NOMO-1 treated with DMSO at 0.1 percent for 48 hours (cell line): ENCODE measurements around the gene STRADA.

Experiments used
- DNase-seq: peaks from one replicate; lab custom pipeline; 2025; ENCODE audit not compliant: unreplicated experiment; lab: John Stamatoyannopoulos, UW

Gene STRADA

DNA sequence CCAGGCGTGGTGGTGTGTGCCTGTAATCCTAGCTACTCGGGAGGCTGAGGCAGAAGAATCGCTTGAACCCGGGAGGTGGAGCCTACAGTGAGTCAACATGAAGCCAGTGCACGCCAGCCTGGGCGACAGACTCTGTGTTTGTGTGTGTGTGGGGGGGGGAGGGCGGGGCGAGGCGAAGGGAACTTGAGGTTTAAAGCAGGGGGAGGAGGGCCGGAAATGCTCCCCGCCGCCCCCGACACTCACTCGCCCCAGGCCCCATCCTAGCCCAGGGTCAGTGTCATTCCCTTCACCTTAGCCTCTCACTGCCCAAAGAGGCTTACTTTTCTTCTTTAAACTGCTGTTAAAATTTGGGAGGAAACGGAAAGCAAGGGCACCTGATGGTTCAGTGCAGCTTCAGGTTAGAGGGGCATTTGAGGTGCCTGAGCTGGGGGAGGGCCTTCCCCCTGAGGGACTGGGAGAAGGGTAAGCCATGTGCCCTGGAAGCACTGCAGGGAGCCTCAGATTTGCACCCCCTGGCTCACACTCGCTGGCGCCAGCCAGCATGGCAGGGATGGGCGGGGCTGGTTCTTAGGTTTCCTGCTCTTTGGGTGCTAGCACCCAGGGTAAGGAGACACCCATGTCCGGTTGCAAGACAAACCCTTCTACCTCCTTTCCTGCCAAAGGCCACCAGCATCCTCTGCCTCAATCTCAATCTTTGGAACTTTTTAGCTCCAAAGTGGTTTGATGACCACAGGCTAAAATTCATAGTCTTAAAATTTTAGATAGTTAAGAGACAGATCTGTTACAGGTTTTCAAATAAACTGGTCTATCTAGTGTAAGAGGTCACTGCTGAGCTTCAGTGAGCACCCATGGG is 39.5 kb downstream of the STRADA start:
- DNase-seq, result no peak

DNA sequence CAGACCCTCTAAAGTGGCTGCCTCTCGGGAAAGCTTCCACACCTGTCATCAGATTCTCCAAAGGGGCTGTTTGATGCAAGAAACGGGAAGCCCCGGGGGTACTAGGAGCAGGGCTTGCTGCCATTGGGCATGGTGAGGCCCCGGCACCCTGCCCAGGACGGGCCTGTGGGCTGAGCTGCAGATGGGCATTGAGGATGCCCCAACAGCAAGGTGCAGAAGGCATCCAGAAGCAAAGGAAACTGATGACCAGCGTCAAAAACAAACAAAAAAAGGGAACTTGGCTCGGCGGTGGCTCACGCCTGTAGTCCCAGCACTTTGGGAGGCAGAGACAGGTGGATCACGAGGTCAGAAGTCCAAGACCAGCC is 40.2 kb downstream of the STRADA start:
- no peak for DNase-seq

DNA sequence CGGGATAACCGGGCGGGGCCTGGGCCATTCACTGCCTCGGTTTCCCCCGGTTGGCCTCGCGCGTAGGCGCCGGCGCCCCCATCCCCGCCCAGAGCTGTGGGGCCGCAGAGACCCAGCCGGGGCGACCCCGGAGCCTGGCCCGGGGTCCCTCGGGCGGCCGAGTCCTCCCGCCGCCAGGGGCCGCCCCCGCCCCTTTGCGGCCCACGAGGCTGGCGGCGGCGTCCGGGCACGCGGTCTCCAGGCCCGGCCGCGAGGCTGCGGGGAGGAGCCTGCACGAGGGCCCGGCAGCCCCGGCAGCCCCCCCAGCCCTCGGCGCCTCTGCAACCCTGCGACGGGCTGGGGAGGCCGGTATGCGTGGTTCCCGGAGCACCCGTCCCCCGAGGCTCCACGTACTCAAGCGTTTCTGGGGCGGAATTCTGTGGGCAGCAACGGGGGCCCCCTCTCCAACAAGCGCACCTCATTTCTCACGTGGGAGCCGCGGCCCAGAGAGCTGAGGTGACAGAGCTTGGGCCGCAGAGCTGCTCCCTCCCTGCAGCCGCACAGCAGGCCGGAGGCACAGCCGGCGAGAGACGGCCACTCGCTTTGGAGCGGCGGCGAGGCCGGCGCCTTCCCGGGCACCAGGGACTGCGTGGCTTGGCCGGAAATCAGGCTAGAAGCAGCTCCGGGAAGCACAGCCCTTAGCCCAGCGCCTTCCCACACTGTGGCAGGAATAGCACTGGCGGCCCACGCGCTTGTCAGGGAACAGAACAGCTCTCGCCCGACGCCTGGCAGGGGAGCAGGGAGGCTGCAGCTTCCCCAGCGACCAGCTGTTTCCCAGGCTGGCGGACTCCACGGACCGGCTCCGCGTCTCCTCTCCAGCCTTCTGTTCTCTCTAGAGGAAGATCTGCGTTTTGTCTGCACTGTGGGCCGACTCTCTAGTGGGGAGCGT is 40.8 kb downstream of the STRADA start:
- DNase-seq, result no peak

DNA sequence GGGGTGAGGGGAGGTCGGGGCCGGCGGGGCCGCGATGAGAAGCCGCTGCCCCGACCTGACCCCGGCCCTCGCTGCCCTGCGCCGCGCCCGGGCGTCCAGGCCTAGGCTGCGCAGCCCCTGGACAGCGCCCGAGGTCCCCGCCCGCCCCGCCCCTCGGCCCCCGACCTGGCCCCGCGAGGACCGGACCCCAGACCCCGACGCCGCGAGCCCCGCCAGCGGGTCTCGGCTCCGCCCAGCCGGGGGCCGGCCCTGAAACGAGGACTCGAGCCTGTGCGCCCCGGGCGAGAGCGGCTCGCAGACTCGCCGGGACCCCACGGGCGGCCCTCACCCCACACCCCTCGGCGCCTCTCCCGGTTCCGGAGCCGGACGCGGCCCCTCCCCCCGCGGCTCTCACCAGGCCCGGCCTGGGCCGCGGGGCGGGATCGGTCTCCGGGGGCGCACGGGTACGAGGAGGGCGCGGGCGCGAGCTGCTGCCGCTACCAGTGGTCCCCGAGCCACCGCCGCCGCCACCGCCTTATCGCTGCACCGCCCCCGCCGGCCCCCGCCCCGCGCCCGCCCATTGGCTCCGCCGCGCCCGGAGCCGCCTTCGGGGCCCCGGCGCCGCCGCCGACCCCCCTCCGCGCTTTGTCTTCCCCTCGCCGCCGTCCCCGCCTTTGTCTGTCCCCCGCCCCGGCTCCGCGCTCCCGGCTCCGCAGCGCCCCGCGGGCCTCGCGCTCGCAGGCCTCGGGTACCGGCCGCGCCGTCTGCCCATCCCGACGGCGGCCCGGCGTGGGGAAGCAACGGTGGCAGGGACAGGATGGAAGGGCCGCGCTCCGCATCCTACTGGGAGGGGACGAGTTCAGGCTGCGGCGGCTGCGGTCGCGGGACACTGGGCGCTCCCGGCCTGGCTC is 41.7 kb downstream of the STRADA start, which contains the start of gene LIMD2:
TSS of gene LIMD2 (minus strand) at position 488 of the 890 bp plus-strand sequence. CDS start 827 bp downstream, outside the sequence.
- DNase-seq, result no peak

DNA sequence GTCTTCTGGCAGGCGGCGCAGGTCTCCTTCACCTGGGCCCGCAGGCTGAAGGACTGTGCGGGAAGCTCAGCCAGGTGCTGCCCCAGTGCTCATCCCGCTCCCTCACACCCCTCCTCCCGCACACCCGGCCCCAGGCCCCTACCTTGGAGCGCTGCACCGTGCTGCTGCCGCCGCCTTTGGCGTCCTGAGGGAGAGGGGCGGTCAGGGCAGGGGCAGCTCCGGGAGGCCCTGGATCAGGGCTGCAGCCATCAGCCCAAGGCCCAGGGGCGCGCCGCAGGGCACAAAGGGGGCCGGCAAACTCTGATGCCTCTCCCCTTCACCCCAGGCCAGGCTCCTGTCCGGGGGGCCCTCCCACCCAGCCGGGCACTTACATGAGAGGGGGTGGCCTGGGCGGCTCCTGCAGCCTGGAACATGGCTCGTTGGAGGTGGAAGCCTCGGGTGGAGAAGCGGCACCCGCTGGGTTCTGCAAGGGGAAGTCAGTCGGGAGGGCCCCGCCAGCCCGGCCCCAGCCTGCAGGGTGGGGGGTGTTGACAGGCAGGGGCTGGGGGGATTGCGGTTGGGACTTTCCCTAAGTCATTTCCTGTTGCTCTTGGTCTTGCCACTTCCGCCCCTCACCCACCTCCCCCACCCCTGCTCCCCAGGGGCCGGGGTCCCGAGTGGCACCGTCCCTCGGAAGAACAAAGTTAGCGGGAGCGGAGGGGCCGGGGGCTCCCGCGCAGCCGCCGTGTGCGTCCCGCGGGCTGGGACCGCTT is 42.5 kb downstream of the STRADA start:
- DNase-seq, result peak; percentile 56

DNA sequence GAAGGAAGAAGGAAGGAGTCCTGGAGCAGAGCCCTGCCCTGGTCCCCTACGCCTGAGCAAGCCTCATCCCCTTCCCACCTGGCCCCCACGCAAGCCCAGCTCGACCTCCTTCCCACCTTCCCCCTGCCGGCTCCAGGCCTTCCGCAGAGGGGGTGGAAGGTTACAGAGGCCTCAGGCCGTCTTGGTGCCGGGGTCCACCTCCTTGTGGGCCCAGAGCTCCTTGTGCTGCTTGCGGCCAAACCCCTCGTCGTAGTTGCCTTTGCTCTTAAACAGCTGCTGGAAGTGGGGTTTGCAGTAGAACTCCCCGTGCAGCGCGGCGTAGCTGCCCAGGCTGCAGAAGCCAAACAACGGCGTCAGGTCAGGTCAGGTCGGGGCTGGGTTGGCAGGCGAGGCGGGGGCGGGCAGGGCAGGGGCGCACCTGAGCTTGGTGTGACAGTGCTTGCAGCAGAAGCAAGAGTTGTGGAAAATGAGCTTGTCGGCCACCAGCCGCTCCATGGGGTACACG is 43.2 kb downstream of the STRADA start:
- DNase-seq, result peak; percentile 10

DNA sequence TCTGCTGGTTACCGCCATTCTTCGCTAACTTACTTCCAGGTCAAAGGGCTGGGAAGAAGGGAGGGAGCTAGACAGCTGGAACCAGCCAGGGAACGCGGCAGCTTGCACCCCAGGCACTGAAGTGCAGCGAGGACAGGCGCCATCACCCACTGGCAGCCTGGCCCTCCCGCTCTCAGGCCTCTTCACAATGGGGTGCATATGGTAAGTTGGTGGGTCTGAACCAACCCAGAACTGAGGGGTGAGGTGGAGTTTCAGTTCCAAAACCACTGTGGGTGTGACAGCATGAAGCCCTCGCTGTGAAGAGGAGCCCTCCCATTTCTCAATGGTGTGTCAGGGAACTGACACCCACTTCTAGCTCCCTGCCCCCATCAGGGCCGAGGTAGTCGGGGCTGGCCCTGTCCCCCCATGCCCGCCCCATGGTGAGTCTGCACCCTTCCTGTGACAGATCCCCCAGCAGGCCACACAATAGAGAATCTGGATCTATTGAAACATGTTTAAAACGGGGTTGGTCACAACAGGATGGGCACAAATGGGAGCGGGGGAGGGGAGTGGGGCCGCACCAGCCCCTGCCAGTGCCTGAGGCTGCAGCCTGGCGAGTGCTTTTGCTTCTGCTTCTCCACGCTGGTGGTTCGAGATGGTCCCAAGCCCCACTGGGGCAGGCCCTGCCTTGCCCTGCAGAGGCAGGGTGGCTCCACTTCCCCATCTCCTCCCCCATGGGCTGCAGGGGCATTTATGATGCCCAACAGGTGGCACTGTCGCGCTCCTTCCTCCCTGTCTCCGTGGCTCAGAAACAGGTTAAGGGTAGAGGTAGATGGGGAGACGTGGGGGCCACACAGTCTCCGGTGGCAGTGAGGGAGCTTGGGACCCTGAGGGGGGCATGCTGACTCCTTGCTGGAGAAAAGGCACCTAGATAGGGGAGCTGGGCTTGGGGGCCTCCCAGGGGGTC is 44.0 kb downstream of the STRADA start:
- DNase-seq, result peak; percentile 87

DNA sequence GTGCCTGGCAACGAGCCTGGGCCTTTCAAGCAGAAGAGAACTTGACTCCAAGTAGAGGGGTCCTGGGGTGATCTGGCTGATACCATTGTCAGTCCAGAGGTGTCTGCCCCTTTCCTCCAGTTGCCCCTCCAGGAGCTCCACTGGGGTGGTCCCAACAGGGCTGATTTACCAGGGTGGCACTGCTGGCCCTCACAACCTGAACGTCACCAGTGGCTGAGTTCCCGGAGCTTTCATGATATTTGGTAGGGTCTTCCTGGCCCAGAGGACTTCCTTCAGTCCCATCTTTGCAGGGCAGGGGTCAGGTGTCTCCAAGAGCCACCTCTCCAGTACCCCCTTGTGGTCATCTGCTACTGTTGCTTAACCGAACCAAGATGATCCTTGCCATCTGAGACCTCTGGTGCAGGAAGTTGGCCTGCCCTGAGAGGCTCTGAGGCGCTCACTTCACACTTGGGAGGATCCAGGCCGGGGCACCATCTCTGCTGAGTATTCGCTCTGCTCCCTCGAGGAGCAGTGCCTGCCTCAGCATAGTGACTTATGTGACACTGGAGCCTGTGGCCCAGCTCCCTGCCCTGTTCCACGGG is 45.1 kb downstream of the STRADA start:
- peak; percentile 40 for DNase-seq

DNA sequence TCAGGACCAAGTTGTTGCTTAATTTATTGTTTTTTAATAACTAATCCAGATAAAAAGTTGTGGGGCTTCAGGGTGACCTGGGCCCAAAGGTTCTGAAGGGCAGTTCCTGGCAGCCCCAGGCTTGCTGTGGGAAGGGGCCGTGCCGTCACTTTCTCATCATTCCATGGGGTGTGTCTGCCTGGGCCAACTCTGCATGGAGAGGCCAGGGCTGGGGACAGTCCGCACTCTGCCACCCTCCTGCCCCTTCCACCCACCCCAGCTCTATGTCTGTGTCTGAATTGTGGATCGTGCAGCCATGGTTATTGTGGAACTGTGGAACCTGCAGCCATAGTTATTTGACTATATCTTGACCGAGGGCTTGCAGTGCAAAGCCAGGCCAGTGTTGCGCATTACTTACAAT is 45.7 kb downstream of the STRADA start:
- no peak for DNase-seq

DNA sequence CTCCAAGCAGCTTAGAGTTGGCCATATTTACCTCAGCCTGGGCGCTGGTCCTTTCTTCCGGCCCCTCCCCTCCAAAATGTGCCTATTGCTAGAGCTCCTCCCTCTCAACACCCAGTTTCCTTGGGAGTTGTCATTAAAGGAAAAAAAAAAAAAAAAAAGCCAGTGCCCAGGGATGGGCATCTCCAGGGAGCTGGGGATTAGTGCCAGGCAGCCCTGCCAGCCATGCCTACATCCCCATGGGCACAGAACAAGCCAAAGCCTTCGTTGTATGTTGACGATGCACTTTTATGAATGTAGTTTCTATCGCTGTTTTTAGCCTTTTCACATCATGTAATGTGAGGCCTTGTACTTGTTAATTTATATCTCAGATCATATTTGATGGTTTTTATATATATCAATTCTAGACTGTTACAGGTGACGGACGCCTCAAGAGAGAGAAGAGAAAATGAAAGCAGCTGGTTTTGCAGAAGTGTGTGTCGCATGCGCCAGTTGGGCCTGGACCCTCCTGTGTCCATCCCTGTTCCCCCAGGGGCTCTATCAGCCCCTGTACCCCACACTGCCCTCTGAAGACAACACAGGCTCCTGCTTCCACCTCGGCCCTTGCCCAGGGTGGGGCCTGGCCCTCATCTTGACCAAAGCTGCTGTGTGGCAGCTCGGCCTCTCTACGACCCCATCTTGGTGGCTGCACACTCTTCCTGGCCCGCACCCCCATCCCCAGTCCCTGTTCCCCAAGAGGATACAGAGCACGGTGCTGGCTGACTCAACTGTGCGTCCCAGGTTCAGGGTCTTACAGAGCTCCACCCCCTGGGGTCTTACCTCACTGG is 46.4 kb downstream of the STRADA start:
- no peak for DNase-seq

DNA sequence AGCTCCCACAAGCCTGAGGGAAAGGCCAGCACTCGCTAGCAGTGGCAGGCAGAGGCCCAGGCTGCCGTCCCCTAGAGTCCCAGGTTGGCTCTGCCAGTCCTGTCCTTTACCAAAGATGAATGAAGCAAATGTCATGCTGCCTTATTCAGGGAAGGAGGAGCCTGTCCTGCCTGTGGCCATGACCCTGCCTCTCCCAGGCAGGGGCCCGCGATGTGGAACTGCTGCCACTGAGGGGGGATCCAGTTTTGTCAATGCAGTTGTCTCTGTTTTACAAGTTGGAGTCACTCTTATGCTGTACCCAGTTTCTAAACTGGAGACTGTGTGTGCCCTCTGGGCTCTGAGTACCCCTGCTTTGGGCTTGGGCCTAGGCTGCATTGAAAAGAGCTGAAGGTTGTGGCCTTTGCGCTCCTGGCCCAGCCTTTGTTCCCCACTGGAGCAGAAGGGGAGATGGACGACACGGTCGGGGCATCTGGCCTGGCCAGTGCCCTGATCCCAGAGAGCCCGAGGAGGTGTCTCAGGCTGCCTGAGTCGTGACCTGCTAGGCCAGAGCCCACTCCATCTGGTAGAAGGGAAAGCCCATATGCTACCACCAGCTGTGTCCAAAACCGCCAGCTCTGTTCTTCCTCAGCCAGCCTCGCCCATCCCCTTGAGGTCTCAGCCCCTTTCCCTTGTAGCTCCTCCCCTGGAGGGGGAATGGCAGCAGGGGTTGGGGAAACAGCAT is 47.2 kb downstream of the STRADA start:
- no peak for DNase-seq

DNA sequence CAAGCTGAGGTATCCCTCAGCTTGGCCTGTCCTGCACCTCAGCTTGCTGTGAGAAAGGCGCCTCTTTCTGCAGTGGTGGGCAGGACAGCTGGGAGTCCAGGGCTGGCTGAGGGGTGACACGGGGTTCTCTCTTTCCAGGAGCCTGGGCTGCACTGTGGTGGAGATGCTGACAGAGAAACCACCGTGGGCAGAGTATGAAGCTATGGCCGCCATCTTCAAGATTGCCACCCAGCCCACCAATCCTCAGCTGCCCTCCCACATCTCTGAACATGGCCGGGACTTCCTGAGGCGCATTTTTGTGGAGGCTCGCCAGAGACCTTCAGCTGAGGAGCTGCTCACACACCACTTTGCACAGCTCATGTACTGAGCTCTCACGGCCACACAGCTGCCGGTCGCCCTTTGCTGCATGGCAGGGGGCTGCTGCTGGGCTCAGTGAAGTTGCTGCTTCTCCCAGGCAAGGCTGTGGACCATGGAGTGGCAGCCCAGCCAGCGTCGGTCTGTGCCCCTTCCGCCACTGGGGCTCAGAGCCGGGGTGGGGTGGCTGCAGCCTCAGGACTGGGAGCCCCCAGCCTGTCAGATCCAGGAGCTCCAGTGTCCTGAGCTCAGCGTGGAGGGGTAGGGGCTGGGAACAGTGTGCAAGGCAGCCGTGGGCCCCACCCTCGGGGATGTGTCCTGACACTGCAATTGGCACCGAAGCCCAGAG is 48.0 kb downstream of the STRADA start:
- no peak for DNase-seq

DNA sequence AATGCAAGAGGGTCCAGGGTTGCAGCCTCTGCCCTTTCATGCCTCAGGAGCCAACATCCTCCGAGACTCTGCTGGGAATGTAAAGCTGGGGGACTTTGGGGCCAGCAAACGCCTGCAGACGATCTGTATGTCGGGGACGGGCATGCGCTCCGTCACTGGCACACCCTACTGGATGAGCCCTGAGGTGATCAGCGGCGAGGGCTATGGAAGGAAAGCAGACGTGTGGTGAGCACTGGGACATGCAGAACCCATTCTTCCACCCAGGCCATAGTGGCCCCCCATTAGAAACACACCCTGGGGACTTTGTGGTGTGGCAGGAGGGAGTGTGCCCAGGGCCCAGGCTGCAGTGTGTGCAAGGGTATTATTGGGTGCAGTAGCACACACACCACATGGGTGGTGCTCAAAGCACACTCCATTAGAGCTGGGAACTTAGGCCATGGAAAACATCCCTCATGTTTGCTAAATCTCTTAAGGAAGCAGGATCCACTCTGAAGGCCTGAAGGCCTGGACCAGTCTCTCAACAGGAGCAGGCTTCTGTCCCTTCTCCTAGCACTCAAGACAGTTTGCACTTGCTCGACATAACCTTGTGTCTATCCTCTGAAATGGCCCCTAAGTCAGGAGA is 49.3 kb downstream of the STRADA start:
- DNase-seq, result no peak

DNA sequence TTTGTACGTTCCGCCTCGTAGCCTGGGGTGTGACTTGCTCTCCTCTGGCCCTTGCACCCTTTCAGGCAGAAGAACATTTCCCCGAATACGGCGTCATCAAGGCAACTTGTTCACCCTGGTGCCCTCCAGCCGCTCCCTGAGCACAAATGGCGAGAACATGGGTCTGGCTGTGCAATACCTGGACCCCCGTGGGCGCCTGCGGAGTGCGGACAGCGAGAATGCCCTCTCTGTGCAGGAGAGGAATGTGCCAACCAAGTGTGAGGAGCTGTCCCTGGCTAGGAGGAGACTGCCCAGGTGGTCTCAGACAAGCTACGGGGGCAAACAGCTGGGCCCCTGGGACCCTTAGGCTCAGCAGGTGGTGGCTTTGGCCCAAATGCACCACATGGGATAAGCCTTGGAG is 52.1 kb downstream of the STRADA start:
- no peak for DNase-seq

DNA sequence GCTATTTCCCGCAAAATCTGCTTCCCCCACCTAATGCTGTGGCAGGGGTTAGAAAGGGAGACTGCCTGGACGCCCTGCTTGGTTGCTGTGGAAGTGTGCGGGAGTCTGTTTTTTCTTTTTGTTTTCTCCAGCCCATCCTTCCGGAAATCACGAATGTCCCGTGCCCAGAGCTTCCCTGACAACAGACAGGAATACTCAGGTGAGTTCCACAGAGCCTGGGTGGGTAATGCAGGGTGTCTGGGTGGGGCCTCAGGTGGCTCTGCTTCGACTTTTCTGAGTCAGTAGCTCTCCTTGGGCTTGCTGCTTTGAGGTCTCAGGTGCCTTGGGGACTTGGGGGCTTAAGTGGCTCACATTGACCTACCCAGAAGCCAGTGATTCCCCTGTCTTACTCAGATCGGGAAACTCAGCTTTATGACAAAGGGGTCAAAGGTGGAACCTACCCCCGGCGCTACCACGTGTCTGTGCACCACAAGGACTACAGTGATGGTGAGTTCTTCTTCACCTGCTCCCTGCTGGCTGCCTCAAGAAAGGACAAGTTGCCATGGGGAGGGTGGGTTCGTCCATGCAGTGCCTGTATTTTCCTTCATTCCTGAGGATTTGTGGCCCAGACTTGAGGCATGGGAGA is 53.1 kb downstream of the STRADA start:
- no peak for DNase-seq
